GM21367 (cell line): ENCODE data around the gene DPYSL3.
"Not testable (repeated sequence)": the region's sequence is repeated elsewhere in the genome, so short reads cannot be mapped to it uniquely, and the experiment has no call there.

Experiments used
- ATAC-seq: cut with Tn5 transposase; IDR thresholded peaks from one replicate; pipeline ENCODE4 v1.9.1; 2021; ENCODE audit not compliant: unreplicated experiment

Gene DPYSL3

DNA sequence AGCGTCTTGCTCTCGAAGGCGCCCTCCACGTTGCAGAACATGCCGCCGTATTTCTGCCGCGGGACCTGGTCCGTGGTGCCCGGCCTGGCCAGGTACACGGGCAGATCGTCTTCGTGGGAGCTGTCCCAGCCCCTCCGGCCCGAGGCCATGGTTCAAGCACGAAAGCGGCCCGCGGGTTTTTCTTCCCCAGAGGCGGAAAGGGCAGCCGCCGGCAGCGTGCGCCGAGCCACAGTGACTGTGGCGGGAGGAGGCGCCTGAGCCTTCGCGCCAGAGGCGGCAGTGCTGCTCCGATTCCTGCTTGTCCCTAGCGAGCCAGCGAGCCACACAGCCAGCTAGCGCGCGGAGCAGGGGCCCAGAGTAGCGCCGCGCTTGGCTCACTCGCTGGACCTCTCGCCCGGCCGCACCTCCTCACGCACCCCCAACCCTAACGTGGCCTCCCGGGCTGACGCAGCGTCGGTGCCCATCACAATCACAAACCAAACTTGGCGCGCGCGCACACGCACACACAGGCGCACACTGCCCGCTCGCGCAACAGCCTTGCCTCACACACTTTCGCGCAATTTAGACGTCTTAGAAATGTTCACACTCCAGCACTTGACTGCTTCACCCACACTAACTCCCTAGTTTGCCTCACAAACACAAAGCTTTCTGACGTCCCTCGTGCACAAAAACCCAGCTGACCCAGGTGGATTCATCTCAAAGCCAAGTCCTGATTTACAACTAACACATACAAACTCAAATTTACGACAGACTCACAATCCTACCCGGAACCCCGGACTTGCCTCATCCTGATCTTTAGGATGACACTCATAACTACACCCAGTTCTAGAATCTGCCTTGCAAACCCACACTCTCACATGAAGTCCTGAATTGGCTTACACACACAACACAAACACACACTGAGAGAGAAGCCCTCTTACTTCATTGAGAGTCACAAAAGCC lies at the start of gene DPYSL3:
TSS of gene DPYSL3 (minus strand) at position 359 of the 942 bp plus-strand sequence. CDS start at position 149, 210 bp downstream.
- ATAC-seq: no peak

DNA sequence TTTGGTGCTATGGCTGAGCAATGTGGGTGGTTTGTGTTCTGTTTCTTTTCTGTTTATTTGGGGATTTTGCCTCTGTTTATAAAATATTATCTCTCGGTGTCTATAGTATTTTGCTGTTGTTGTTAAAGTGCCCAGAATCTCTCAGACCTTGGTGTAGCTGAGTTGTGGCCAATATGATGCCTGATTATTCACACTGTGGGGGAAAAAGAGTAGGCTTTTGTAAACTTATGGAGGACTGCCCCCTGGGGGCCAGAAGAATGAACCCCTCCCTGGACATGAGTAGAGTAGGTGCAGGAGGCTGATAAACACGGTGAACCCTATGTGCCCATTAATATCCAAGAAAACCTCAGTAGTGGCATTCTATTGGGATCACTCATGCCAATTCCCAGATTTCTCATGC lies 49.0 kb upstream of the DPYSL3 start:
- no peak for ATAC-seq

DNA sequence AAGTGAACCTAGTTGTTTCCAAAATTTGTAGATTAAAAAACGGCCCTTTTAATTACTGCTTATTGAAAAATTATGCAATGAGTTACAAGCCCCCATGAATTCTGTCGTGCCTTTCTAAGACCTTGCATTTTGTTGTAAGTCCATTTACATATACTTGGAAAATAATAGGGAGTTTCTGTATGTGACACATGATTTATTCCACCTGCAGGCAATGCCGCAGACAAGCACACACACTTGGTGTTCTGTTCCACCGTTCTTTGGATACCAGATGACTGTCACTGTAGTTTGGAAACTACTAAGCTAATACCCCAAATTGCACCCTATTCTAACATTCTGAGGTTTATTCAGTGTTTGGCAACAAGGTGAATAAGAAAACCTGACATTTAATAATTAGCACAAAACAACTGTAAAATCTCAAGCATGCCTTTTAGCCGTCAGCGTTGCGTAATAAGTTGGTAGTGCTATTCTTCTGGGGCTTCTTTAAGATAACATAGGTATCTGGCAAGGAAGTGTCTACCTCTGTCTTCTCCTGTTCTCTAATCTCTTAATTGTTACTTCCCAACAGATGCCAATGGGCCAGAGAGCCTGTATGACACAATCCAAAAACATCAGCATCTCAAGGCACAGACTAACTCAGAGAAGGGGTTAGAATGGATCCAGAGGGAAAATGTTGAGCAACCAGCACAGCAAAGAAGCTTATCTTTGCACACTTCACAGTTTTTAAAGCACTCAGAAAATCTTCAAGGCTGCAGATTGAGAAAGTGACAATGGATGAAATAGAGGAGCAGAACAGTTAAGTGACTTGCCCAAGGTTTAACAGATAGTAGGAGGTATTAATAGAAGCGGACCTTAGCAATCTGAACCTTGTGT lies 48.2 kb upstream of the DPYSL3 start:
- no peak for ATAC-seq

DNA sequence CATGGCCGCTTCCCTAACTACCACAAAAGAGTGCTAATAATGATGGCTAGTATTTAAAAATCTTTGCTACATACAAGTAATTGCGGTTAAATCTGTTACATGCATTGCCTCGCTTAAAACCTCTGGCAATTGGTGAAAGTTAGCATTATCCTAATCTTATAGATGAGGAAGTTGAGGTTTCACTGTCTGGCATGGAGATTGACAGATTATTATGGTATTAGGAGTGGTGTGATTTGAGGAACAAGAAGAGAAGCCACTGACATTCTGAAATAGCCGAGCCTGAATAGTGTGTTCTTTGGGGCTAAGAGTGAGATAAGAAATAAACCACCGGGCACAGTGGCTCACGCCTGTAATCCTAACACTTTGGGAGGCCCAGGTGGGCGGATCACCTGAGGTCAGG lies 45.3 kb upstream of the DPYSL3 start:
- ATAC-seq: no peak

DNA sequence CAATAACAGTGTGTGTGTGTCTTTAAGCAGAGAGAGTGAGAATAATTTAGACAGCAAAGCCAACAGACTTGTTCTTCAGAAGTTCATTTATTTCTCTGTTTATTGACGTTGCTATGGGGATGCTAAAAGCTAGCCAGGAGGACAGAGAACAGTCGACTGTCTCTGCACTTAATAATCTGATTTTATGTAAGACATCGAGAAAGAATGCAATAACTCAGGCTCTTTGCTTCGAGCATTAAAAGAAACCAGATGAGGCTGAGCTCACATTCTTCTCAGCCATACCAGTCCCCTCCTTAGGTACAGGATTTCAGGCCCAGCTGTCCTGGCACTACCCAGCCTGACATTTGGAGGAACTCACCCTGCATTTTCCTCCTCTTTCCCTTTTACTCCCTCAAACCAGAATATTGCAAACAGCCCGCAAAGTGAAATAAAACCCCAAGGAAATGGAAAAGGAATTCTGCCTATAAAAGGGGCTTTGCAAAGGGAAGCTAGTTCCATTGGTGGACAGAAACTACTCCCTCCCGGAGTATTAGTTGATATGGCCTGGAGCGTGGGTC lies 44.5 kb upstream of the DPYSL3 start:
- ATAC-seq: no peak

DNA sequence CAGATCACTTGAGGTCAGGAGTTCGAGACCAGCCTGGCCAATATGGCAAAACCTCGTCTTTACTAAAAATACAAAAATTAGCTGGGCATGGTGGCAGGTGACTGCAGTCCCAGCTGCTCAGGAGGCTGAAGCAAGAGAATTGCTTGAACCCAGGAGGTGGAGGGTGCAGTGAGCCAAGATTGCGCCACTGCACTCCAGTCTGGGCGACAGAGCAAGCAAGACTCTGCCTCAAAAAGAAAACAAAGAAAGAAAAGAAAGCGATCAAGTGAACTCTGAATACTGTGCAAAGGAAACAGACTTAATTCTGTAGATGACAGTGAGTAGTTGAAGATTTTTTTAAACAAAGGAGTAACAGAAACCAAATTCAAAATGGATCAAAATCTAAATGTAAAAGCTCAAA lies 43.9 kb upstream of the DPYSL3 start:
- ATAC-seq: not testable (repeated sequence)

DNA sequence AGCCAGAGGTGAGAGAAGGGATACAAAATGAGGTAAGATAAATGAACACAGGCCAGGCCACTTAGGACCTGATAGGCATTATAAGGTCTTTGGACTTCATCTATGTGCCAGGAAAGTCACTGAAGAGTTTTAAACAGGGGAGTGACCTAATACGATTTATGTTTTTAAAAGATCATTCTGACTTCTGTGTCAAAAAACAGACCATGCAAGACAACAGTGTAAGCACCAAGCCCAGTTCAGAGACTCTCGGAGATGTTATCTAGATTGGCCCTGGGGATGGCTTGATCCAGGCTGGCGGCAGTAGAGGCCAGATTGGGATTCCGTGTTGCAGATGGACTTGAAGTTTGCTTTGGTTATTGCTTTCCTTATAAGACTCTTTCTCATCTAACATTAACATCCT lies 43.0 kb upstream of the DPYSL3 start:
- no peak for ATAC-seq

DNA sequence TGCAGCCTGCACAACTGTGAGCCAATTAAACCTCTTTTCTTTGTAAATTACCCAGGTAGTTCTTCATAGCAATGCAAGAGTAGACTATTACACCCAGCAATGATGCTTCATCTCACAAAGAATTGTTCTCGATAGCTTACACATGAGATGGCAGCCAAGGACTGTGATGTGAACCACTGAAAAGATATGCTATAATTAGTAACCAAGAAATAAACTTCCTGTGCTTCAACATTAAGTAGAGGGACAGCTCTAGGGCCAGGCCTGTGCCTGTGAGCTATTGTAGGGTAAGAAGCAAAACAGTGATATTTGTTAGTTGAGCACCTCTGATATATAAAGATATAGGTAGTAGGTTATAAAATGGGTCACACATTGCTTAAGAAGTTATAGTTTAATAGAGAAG lies 41.8 kb upstream of the DPYSL3 start:
- ATAC-seq: no peak

DNA sequence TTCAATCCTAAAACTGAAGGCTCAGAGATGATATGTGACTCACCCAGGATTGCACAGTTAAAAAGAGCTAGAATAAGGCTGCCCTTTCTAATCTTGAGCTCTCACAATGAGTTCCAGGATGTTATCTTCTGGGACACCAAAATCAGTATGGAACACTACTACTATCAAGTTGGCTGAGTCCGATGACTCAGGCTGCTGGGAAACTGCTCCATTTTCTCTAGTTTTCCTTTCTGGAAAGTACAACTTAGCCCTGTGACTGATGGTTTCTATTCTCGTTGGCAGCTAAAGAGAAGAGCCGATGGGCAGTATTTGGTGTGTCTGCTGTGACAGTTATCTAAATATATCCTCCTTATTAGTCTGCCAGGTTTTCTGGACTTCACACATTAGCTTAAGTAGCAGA lies 37.9 kb upstream of the DPYSL3 start:
- ATAC-seq: no peak

DNA sequence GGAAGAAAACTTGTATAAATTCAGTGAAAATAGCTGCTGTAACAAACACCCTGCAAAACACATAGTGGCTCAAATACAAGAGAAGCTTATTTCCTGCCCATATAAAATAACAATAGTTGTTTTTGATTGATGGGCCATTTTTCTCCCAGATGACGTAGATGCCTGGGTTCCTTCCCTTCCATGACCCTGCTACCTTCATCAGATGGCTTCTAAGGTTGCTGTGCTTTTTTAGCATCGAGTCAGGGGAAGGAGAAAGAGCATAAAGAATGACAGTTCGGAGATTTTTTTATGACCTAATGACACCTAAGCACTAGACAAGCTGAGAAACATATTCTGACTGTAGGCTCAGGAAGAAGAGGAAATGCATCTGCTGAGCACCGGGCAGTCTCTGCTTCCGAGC lies 34.7 kb upstream of the DPYSL3 start:
- no peak for ATAC-seq

DNA sequence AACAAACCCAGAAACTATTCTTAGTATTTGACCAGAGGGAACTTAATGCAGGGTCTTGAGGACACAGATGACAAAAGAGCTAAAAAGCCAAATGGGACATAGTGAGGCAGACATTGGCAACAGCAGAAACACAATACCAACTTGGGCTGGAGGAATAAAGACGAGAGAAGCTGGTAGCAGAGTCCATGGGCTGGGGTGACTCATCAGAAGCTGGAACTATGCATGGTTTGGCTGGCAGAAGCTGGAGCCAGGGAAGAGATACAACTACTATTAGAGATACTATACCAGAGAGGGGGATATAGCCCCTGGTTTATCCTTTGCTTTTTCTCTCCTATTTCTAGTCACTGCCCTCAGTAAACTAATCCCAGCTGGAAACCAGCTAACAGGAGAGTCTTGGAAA lies 29.2 kb upstream of the DPYSL3 start:
- no peak for ATAC-seq

DNA sequence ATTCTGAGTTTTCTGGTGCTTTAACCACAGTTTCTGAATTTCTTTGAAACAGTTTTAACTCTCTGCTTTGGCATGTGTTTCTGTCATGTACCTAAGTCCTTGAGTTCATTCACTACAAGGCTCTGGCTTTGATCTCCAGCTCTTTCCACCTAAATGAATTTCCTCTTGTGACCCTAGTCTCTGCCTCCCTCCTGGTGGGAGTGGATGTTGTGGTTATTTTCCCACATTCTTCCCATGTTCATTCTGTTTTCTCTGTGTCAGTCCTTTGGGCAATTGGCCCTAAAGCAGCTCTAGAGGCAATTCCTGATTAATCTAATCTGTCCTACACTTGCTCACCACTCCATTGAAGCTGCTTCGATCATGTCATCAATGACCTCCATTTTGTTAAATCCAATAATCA lies 28.4 kb upstream of the DPYSL3 start:
- no peak for ATAC-seq

DNA sequence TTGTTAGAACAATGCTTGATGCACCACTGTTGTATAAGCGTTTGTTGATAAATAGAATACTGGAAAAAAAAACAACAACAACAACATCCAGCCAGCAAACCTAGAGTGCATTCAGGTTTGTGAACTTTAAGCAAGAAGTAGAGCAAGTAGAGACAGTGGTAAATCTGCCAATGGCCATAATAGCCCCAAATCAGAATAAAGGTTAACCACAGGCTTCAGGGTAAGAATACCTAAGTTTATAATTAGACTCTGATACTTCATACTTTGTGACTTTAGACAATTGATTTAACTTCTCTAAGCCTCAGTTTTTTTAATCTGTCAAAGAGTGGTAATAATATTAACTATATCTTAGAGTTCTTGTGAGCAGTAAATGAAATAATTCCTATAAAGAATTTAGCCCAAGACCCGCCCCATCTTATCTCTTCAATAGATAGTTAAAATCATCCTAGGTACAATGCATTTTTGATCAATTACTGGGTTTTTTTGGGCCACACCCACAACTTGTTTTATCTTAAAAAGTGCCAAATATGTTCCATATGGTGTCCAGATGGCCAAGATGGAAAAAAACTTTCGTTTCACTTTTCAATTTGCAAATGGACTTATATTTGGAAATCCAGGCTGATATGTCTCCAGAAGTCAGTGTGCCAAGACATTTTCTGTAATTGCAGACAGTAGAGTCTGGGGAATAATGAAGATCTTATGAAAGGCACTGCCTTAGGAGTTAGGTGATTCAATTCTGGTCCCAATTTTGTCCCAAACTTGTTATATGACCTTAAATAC lies 24.5 kb upstream of the DPYSL3 start:
- ATAC-seq: no peak

DNA sequence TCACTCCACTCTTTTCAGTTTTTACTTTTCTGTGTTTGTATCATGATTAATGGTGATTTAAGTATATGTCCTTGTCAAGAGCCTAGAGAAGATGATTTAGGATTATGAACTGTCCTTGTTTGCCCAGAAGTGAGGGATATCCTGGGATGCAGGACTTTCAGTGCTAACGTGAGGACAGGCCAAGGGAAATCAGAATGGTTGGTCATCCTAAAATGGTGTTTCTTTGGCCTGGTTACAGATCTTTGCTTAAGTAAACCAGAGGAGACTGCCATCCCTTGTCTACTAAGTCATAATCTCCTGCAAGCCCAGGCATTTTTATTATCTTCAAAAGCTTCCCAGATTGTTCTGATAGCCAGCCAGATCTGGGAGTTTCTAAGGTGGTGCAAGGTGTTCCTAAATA lies 22.3 kb upstream of the DPYSL3 start:
- no peak for ATAC-seq

DNA sequence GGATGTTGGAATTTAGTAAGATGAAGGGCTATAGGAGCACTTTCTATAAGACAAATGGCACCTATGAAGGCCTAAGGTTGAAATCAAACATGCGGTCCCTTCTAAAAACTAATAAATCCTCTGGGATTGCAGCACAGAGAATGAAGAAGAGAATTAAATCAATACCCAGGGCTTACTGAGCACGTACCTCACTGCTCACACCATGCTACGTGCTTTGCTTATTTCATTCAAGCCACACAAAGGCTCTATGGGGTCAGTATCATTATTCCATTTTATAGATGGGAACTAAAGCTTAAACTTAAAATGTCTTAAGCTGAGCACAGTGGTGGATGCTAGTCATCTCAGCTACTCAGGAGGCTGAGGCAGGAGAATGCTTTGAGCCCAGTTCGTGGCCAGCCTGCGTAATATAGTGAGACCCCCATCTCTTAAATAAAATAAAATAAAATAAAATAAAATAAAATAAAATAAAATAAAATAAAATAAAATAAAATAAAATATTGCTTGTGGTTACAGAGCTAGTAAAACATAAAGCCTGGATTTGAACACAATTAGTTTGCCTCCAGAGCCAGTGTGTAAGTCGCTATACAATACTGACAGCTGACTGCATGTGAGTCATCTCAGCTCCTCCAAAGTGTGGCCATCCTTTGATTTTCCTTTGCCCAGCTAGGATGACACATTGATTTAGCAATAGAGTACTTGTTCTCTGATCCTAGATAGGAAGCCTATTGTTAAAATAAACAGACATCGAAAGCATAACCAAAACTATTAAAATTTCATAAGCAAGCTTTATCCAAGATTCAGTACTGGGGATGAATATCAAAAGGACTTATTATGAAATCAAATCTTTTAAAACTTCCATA lies 20.9 kb upstream of the DPYSL3 start:
- no peak for ATAC-seq

DNA sequence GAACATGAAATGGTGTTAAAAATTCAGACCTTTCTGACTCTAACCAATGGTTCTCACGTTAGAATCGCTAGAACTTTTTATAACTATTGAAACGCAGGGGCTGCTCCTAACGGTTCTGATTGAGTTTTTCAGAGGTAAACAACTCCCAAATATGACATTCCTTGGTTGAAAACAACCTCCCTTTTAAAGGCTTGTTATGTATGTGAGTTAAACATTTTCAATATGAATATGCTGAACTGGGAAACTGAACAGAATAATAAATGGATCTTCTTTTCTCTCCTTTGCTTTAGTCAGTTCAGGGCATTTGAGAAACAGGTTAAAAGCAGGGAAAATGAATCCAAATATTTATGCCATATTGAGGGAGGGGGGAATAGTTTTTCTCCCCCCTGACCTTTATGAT lies 13.2 kb upstream of the DPYSL3 start:
- no peak for ATAC-seq

DNA sequence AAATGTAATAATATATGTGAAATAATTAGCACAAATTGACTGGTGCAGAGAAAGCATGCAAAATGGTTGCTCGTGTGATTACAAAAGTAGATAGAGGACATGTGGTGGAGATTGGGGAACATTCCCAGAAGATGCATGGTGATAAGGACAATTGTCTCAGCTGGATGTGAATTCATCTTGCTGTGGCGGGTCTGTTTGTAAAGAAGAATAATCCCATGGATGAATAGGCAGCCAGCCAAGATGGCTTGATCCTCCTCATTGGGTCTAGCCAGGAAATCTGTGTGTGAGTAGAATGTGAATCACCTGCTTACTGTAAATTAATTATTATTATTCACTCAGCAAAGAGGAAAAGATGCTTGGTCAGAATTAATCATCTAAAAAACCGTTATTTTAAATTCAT lies 12.6 kb upstream of the DPYSL3 start:
- ATAC-seq: no peak

DNA sequence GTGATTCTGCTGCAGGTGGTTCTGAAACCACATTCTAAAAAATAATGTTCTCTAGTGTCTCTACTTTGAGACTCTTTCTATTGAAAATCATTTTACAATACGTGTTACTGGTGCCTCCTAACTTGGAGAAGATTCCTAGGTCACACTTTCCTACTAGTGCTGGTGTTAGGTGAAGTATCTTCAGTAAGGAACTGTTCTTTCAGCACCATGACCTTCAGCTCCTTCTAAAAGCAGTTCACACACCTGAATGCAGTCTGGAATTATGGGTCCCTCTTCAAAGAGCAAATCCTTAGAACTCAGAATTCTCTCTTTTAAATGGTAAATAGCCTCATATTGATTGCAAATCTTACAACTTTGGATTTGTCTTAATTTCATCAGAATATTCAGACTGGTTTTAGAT lies 10.6 kb upstream of the DPYSL3 start:
- no peak for ATAC-seq

DNA sequence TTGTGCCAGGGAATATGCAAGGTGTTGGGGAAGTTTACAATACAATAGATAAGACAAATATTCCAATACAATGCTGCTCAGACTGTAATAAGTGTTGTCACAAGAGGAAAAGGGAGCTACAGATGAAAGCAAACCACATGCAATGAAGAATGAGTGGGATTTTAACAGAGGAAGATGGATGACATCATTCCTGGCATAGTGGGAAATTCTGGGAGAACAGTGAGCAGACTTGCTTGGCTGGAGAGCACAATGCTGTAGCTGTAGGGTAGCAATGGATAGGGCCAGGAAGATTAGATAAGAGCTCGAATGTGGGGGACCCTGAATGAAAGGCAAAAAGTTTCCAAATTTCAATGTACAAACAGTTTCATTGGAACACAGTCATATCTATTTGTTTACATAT lies 9.5 kb upstream of the DPYSL3 start:
- no peak for ATAC-seq

DNA sequence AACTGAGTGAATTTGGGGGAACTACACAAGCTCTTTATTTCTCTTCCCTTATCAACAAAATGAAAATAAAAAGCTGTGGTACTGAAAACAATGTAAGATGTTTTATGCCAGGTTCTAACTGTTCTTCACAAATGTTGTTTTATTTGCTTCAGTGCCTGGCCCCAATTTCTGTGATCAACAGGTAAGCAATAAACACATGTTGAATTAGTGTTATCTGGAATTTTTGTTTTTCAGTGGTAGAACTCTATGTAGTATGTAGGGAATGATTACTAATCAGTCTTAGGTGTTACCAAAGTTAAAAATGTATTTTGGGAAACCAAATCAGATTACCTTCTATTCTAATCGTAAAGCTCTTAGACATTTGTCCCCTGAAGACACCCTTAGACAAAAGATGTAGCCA lies 7.5 kb upstream of the DPYSL3 start:
- no peak for ATAC-seq
